DMS53 treated with DMSO at 0.1 percent for 48 hours (cell line): ENCODE data around the gene RHBDF2.

Experiments
- DNase-seq: peaks from one replicate; lab custom pipeline; 2025; ENCODE audit not compliant: unreplicated experiment; lab: John Stamatoyannopoulos, UW

The RHBDF2 gene

DNA sequence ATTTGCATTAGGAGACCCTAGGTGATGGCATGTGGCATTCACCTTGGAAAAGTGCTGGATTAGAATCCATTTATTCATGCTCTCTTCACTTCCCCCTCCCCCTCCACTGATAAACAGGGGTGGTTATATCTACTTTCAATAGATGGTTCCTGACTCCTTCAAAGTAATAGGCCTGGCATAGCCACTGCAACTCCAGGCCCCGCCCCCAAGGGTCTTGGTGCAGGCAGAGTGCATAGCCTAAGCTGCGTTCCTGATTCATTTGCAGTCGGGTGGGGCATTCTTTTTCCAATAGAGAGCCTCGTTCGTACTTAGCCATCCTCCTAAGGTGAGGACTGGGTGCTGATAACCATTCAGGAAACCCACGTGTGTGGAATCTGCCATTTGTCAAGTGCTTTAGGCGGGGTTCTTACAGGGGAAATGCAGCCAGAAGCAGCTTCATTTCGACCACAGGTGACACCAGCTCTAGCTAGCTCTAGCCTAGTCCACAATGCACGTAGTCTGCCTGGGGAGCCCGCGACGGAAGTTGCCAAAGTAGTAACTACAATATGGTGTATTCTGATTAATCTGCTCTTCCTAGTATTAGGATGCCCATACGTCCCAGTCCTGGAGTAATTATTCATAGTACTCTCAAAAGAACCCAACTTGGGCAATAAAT lies 59.4 kb downstream of the RHBDF2 start:
- no peak for DNase-seq

DNA sequence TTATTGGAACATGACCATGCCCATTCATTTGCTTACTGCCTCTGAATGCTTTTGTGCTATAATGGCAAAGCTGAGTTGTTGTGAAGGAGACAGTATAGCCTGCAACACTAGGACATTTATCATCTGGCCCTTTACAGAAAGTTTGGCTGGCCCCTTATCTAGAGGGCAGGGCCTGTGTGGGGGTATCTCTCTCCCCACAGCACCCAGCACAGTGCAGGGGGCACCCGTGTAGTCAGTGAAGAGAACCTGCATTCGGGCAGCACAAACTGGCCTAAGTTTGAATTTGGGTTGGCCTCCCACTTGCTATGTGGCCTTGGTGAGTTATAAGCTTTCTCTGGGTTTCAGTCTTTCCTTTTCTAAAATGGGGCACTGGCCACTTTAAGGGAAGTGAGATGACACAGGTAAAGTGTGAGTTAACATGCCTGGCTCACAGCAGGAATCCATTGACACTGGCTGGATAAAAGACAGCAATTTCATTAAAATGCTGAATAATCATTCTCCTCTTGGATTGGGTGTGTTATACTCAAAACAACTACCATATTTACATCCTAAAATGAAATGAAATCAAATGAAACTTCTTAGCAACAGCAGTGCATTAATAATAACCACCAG lies 60.4 kb downstream of the RHBDF2 start:
- DNase-seq: no peak

DNA sequence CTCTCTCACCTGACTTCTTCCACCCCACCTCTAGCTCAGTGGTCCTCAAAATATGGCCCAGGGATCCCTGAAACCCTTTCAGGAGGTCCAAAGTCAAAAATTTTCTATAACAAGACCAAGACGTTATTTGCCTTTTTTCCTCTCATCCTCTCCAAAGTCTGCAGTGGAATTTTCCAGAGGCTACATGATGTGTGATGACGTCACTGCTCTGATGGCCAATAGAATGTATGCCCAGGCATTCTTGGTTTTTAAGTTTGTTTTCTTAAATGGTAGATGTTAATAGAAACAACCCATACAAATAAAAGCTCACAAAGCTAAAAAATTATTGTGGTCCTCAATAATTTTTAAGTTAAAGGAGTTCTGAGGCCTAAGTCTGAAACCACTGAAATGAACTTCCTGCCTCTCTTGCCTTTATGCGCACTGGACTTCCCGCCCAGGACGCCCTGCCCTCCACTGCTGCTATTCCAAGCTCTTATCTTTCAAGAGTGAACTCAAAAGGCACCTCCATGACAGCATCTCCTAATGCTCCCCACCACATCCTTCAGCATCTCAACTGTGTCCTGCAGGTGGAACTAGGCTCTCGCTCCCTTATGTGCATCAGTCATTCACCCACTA lies 61.8 kb downstream of the RHBDF2 start:
- DNase-seq: no peak

DNA sequence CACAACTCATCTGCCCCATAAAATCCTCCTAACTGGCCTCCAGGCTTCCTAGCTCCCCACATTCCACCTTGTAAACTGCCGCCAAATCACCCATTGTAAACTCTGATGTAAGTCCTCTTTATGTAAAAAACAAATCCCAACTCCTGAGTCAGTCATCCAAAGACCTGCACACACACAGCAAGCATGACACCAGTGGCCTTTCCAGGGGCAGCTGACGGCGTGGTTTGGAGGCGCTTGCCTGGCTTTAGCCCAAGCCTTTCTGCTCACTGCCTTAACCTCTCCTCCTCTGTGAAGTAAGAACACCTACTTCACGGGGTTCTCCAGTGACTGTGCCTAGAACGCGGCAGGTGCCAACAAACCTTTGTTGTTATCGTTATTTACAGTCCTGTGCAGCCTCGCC lies 62.3 kb downstream of the RHBDF2 start:
- DNase-seq: no peak

GRCh38 chr17:76437467-76438402 lies 63.5 kb downstream of the RHBDF2 start:
- DNase-seq: no peak

DNA sequence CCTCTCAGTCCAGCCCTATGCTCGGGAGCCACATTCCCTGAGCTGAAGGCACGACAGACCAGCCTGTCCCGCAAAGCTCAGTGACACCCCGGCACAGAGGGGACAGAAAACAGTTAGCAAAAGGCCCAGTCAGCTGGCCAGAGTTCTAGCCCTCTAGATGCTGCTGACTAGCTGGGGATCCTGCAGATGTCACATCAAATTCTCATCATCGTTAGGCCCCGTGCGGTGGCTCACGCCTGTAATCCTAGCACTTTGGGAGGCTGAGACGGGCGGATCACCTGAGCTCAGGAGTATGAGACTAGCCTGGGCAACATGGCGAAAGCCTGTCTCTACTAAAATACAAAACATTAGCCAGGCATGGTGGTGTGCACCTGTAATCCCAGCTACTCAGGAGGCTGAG lies 65.5 kb downstream of the RHBDF2 start:
- DNase-seq: no peak

- DNase-seq: no peak
Measured at GRCh38 chr17:76434870-76435269, 66.4 kb downstream of the RHBDF2 start.

- no peak for DNase-seq
Measured at GRCh38 chr17:76433693-76434092, 67.5 kb downstream of the RHBDF2 start.

GRCh38 chr17:76432712-76433336 lies 68.4 kb downstream of the RHBDF2 start:
- DNase-seq: no peak

DNA sequence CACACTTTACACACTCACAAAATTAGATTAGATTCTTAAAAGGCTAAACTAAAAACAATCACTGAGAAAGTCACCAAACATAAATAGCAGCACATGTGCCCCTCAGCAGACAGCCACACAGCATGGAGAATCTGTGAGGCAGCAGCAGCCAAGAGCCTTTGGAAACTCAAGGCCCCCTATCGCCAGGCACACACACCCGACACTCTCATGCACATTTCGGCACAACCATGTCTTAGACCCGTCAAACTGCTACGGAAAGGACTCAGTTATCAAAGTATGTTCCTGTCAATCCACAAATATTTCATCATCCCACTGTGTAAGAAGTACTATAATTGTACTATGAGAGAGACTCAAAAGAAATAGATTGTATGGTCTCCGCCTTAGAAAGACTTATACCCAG lies 69.2 kb downstream of the RHBDF2 start:
- no peak for DNase-seq

DNA sequence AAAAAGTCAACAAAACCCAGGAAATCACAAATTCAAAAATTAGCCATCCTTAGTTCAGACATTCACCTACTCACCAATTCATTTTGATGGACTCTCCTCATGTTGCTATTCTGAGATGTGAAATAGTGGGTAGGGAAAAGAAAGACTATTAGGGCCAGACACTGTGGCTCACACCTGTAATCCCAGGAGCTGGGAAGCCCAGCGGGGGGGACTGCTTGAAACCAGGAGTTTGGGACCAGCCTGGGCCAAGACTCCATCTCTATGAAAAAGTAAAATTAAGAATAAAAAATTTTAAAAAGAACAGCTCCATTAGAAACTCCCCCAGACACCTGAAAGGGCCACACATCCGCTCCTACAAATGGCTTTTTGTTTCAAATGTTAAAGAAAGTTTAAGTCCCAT lies 69.7 kb downstream of the RHBDF2 start:
- DNase-seq: no peak

DNA sequence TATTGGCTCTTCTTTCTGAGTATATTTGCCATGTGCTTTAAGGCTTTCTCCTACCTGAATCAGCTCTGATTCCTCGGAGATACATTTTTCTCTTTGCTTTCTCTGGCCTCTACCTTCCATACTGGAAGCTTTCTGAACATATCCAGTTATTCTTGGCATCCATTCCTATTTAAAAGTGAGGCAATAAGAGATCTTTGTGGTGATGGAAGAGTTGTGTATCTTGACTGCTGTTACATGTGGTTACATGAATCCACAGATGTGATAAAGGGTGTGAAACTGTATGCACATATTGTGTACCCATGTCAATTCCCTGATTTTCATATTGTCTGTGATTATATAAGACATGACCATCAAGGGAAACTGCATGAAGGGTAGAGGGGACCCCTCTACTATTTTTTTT lies 72.7 kb downstream of the RHBDF2 start:
- DNase-seq: no peak

GRCh38 chr17:76427501-76428231 lies 73.6 kb downstream of the RHBDF2 start:
- no peak for DNase-seq

- DNase-seq: no peak
Measured at GRCh38 chr17:76426853-76427252, 74.4 kb downstream of the RHBDF2 start.

GRCh38 chr17:76422860-76423259 lies 78.4 kb downstream of the RHBDF2 start:
- no peak for DNase-seq

DNA sequence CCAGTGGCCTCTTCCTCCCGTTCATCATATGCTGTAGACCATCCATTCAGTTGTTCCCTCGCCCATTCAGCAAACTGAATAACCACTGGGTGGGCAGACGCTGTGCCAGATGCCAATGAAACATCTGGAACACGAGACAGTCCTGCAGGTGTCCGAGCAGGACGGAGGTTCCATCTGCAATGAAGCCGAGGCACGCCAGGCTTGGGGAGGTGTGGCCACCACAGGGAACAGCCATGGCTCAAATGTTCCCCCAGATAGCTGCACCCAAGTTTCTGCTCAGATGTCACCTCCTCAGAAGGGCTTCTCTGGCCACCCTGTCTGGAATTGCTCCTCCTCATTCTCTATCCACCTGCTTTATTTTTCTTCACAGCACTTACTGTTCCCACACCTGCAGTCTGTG lies 78.8 kb downstream of the RHBDF2 start:
- DNase-seq: no peak

GRCh38 chr17:76421044-76421407 lies 80.2 kb downstream of the RHBDF2 start:
- DNase-seq: no peak
